SK-N-SH (cell line): ENCODE results near the gene FLT3LG. TPM values are rescaled to one million over a fixed set of nuclear protein-coding genes. Genes with fewer than 3 reads are reported as not detected.
"Not testable (repeated sequence)": the region's sequence is repeated elsewhere in the genome, so short reads cannot be mapped to it uniquely, and the experiment has no call there.

ENCODE experiments used
- CTCF ChIA-PET: fragments of 300-600, 350-600 bp; formaldehyde crosslinking; extraction: SDS; loops from one replicate; lab custom pipeline; 2021; lab: Yijun Ruan, JAX
- POLR2A ChIA-PET: fragments of 350-600 bp; sonication (Branson Sonifier 250); formaldehyde crosslinking; extraction: SDS; loops from one replicate; lab custom pipeline; 2020; ENCODE audit warnings: antibody characterized with exemption, inconsistent platforms; lab: Yijun Ruan, JAX
- DNase-seq: peaks from one replicate; pipeline ENCODE4 v3.0.0; 2012
- H2AFZ ChIP-seq: fragments of 200-600 bp; sonication (generic); 2 replicates; pipeline ENCODE4 v1.8.1; 2016; ENCODE audit warnings: antibody characterized with exemption, mild to moderate bottlenecking, low read depth
- H3F3A ChIP-seq: fragments of 200-600 bp; sonication (generic); replicated peaks from 2 replicates; pipeline ENCODE3; 2016; ENCODE audit warnings: antibody characterized with exemption, mild to moderate bottlenecking; ENCODE audit not compliant: insufficient read depth
- H3K27ac ChIP-seq, 2 experiments: fragments of 200-500 bp in 1 of 2; fragments of 200-600 bp in 1 of 2; sonication (Bioruptor generic) in 1 of 2; sonication (generic), shearing (Covaris generic) in 1 of 2; 2 replicates each; pipeline versions ENCODE4 v1.5.1 to v1.6.1; 2014 to 2016; ENCODE audit warnings: low read depth in 2 of 2, inconsistent platforms in 1 of 2, low read length in 1 of 2, mild to moderate bottlenecking in 1 of 2, mixed read lengths in 1 of 2
- H3K27me3 ChIP-seq: fragments of 200-600 bp; sonication (generic), shearing (Covaris generic); 2 replicates; pipeline ENCODE4 v1.6.1; 2016; ENCODE audit warnings: mixed run types; ENCODE audit not compliant: insufficient read depth
- H3K36me3 ChIP-seq, 2 experiments: fragments of 200-500 bp in 1 of 2; fragments of 200-600 bp in 1 of 2; sonication (Bioruptor generic) in 1 of 2; sonication (generic) in 1 of 2; replicated peaks in 1 of 2; 2 replicates each; pipeline versions ENCODE3 to v1.5.1; 2014 to 2016; ENCODE audit warnings: low read length in 1 of 2, mild to moderate bottlenecking in 1 of 2; ENCODE audit not compliant: insufficient read depth in 2 of 2, control insufficient read depth in 1 of 2
- H3K4me1 ChIP-seq, 2 experiments: fragments of 200-500 bp in 1 of 2; fragments of 200-600 bp in 1 of 2; sonication (Bioruptor generic) in 1 of 2; sonication (generic), shearing (Covaris generic) in 1 of 2; 2 replicates each; pipeline versions ENCODE4 v1.5.1 to v1.6.1; 2014 to 2016; ENCODE audit warnings: low read depth in 1 of 2, low read length in 1 of 2, mixed run types in 1 of 2; ENCODE audit not compliant: insufficient read depth in 2 of 2, control insufficient read depth in 1 of 2
- H3K4me2 ChIP-seq: fragments of 200-600 bp; sonication (generic), shearing (Covaris generic); 2 replicates; pipeline ENCODE4 v1.6.1; 2017; ENCODE audit warnings: mixed run types
- H3K4me3 ChIP-seq, 2 experiments: fragments of 200-500 bp in 1 of 2; fragments of 200-600 bp in 1 of 2; sonication (Bioruptor generic) in 1 of 2; sonication (generic), shearing (Covaris generic) in 1 of 2; 2 replicates each; pipeline versions ENCODE4 v1.5.1 to v1.8.1; 2014 to 2016; ENCODE audit warnings: low read depth in 2 of 2, inconsistent platforms in 1 of 2, low read length in 1 of 2, mild to moderate bottlenecking in 1 of 2, mixed read lengths in 1 of 2, moderate library complexity in 1 of 2
- H3K79me2 ChIP-seq: fragments of 200-600 bp; sonication (generic); 2 replicates; pipeline ENCODE4 v1.8.1; 2017; ENCODE audit warnings: mild to moderate bottlenecking; ENCODE audit not compliant: insufficient read depth
- H3K9ac ChIP-seq: fragments of 200-600 bp; sonication (generic); 2 replicates; pipeline ENCODE4 v1.6.1; 2017; ENCODE audit warnings: mixed run types
- H3K9me2 ChIP-seq: fragments of 200-600 bp; sonication (generic); 2 replicates; pipeline ENCODE4 v1.6.1; 2017; ENCODE audit warnings: mixed run types
- H3K9me3 ChIP-seq: fragments of 200-600 bp; sonication (generic); 2 replicates; pipeline ENCODE4 v1.6.1; 2017; ENCODE audit warnings: mixed run types, mild to moderate bottlenecking, moderate library complexity
- H4K20me1 ChIP-seq: fragments of 200-600 bp; sonication (generic); 2 replicates; pipeline ENCODE4 v1.6.1; 2017; ENCODE audit warnings: mild to moderate bottlenecking, mixed run types; ENCODE audit not compliant: insufficient read depth
- ELF1 ChIP-seq: IDR thresholded peaks from 2 replicates; pipeline ENCODE4 v1.4.0; 2012
- EP300 ChIP-seq, 2 experiments: IDR thresholded peaks; 2 replicates each; pipeline versions ENCODE4 v1.4.0 to v1.6.1; 2012; ENCODE audit warnings: borderline replicate concordance in 1 of 2, low read depth in 1 of 2, low read length in 1 of 2
- EZH2phosphoT487 ChIP-seq: fragments of 200-600 bp; sonication (generic); IDR thresholded peaks from 2 replicates; pipeline ENCODE4 v1.6.1; 2017; ENCODE audit warnings: low read depth, mixed run types, mild to moderate bottlenecking, antibody characterized with exemption, moderate library complexity, borderline replicate concordance
- FOSL2 ChIP-seq: IDR thresholded peaks from 2 replicates; pipeline ENCODE4 v1.4.0; 2012; ENCODE audit warnings: low read depth, mild to moderate bottlenecking, moderate library complexity, borderline replicate concordance
- FOXM1 ChIP-seq: IDR thresholded peaks from 2 replicates; pipeline ENCODE4 v1.4.0; 2012; ENCODE audit warnings: low read depth, mild to moderate bottlenecking
- GATA2 ChIP-seq: sonication (generic); formaldehyde crosslinking; IDR thresholded peaks from 2 replicates; pipeline ENCODE4 v1.5.0; 2020; ENCODE audit warnings: mild to moderate bottlenecking, missing genetic modification reagents
- JUND ChIP-seq: IDR thresholded peaks from 2 replicates; pipeline ENCODE4 v1.4.0; 2012
- MEF2A ChIP-seq: IDR thresholded peaks from 2 replicates; pipeline ENCODE4 v1.4.0; 2012; ENCODE audit warnings: low read depth, borderline replicate concordance
- MXI1 ChIP-seq: IDR thresholded peaks from 2 replicates; pipeline ENCODE4 v1.6.1; 2012; ENCODE audit warnings: mild to moderate bottlenecking, low read depth, low read length, improper control_type of control experiment
- NFIC ChIP-seq: IDR thresholded peaks from 2 replicates; pipeline ENCODE4 v1.4.0; 2012; ENCODE audit warnings: borderline replicate concordance
- POLR2AphosphoS5 ChIP-seq: IDR thresholded peaks from 2 replicates; pipeline ENCODE4 v1.6.1; 2012; ENCODE audit warnings: low read depth, low read length
- RAD21 ChIP-seq: IDR thresholded peaks from 2 replicates; pipeline ENCODE4 v1.6.1; 2012; ENCODE audit warnings: mild to moderate bottlenecking, low read length
- RFX5 ChIP-seq: IDR thresholded peaks from 2 replicates; pipeline ENCODE4 v1.6.1; 2012; ENCODE audit warnings: mild to moderate bottlenecking, improper control_type of control experiment, low read length
- RXRA ChIP-seq: IDR thresholded peaks from 2 replicates; pipeline ENCODE4 v1.4.0; 2012; ENCODE audit warnings: low read depth, mild to moderate bottlenecking, borderline replicate concordance
- SIN3A ChIP-seq: IDR thresholded peaks from 2 replicates; pipeline ENCODE4 v1.6.1; 2012; ENCODE audit warnings: low read depth, mild to moderate bottlenecking, low read length, moderate library complexity, borderline replicate concordance
- TAF1 ChIP-seq: IDR thresholded peaks from 2 replicates; pipeline ENCODE4 v1.6.1; 2012; ENCODE audit warnings: low read depth, mild to moderate bottlenecking, low read length, moderate library complexity, borderline replicate concordance
- TEAD4 ChIP-seq: IDR thresholded peaks from 2 replicates; pipeline ENCODE4 v1.4.0; 2012; ENCODE audit warnings: mild to moderate bottlenecking, borderline replicate concordance; ENCODE audit not compliant: insufficient read depth
- WGBS: methylation state at CpG from one replicate; pipeline ENCODE4 v1.1.6; 2017; ENCODE audit warnings: low lambda C conversion rate; 5-methylcytosine and 5-hydroxymethylcytosine counted together
- polyA plus RNA-seq, 3 experiments: library from polyadenylated mRNA; depleted of rRNA; stranded (reverse); fragments of >200 nt; gene quantifications; 2 replicates each; pipeline ENCODE4 v1.2.3, GENCODE V29; 2012
- TF ChIP-seq, protein P1 (sequence below): IDR thresholded peaks from 2 replicates; pipeline ENCODE4 v1.4.0; 2012; ENCODE audit warnings: low read depth
- TF ChIP-seq, protein P2 (sequence below): IDR thresholded peaks from 2 replicates; pipeline ENCODE4; 2012
- TF ChIP-seq, protein P3 (sequence below): fragments of 150-350 bp; IDR thresholded peaks from 2 replicates; pipeline ENCODE4 v1.6.1; 2017; ENCODE audit warnings: antibody characterized with exemption, low read length, low read depth, borderline replicate concordance
- TF ChIP-seq, protein P4 (sequence below): IDR thresholded peaks from 2 replicates; pipeline ENCODE4 v1.6.1; 2012; ENCODE audit warnings: mild to moderate bottlenecking, low read depth, low read length, moderate library complexity

The FLT3LG gene
- polyA plus RNA-seq, 1 of the 3 experiments (the other 2 are of a cell fraction), result 6.4 TPM

DNA sequence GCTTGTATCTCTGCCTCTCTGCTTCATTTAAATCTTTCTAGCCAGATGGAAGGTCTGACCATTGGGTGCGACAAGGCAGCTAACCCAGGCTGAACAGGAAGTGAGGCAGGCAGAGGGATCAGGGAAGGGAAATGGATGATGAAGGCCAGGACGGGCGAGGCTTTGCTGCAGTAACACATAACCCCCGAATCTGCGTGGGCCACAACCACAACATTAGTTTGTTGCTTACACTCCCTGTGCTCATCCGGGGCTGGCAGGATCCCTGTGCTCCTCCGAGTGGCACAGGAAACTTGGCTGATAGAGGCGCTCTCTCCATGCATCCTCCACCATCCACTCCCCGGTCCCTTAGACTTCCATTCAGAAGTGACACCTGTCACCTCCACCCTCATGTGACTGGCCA, 1.1 kb upstream of the FLT3LG start (continued):
- TF ChIP-seq NFIC, result no peak

DNA sequence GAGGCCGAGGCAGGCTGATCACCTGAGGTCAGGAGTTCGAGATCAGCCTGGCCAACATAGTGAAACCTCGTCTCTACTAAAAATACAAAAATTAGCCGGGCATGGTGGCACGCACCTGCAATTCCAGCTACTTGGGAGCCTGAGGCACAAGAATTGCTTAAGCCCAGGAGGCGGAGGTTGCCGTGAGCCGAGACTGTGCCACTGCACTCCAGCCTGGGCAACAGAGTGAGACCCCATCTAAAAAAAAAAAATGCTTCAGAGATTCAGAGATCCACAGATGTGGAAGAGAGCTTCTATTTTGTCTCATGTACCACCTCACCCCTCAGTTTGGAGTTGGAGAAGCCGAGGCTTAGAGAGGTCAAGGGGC, 531 bp upstream of the FLT3LG start:
- 83% methylated on average over 9 of the region's 9 CpGs for WGBS
- H3K4me1 ChIP-seq, H3K36me3 ChIP-seq, H3K9me3 ChIP-seq, H3F3A ChIP-seq, H3K9me2 ChIP-seq, H3K79me2 ChIP-seq, DNase-seq, H3K27ac ChIP-seq, H3K27me3 ChIP-seq, H4K20me1 ChIP-seq, POLR2A ChIA-PET: not testable (repeated sequence)
- peak overlapping the region; percentile 85; the same call in 1 of the 2 replicates for H3K9ac ChIP-seq
- CTCF ChIA-PET, result interaction anchor here (0.5 to 2.6 kb wide), 22 partner anchors 9 to 97 kb away, joined by 3 to 16 read pairs (median 4); partner anchors contain the start of genes ALDH16A1, RPL13A and RPS11
- H2AFZ ChIP-seq, result peak overlapping the region; percentile 94; the same call in 1 of the 2 replicates
- peak overlapping the region; percentile 46 to 84 for H3K4me3 ChIP-seq
- H3K4me2 ChIP-seq, result peak overlapping the region; percentile 85

DNA sequence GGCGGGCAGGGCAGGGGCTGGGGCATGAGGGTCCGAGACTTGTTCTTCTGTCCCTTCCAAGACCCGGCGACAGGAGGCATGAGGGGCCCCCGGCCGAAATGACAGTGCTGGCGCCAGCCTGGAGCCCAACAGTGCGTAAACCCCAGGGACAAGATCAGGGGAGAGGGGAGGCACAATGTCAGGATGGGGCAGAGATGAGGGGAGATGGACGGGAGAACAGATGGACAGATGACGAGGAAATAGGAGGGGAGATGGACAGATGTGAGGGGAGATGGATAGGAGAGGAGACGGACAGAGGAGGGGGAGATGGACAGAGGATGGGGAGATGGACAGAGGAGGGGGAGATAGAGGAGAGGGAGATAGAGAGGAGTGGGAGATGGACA, 518 bp downstream of the FLT3LG start:
- TF ChIP-seq RFX5 (no peak), FOXM1 (no peak), TEAD4 (no peak), POLR2AphosphoS5 (no peak), ELF1 (no peak), SIN3A (no peak), EZH2phosphoT487 (no peak), JUND (no peak), FOSL2 (no peak), RAD21 (no peak), TAF1 (no peak), GATA2 (CRISPR knock-in tag) (no peak), MEF2A (no peak), EP300 (IDR thresholded peaks at IDR 0.05; ENCODE audit: borderline replicate concordance in 1 of 2, low read depth in 1 of 2, low read length in 1 of 2) (no peak), MXI1 (no peak), RXRA (no peak)
- TF ChIP-seq, protein P1, sequence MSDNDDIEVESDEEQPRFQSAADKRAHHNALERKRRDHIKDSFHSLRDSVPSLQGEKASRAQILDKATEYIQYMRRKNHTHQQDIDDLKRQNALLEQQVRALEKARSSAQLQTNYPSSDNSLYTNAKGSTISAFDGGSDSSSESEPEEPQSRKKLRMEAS, result no peak
- TF ChIP-seq, protein P2, sequence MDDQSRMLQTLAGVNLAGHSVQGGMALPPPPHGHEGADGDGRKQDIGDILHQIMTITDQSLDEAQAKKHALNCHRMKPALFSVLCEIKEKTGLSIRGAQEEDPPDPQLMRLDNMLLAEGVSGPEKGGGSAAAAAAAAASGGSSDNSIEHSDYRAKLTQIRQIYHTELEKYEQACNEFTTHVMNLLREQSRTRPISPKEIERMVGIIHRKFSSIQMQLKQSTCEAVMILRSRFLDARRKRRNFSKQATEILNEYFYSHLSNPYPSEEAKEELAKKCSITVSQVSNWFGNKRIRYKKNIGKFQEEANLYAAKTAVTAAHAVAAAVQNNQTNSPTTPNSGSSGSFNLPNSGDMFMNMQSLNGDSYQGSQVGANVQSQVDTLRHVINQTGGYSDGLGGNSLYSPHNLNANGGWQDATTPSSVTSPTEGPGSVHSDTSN, result no peak
- TF ChIP-seq, protein P3, sequence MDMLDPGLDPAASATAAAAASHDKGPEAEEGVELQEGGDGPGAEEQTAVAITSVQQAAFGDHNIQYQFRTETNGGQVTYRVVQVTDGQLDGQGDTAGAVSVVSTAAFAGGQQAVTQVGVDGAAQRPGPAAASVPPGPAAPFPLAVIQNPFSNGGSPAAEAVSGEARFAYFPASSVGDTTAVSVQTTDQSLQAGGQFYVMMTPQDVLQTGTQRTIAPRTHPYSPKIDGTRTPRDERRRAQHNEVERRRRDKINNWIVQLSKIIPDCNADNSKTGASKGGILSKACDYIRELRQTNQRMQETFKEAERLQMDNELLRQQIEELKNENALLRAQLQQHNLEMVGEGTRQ, result no peak
- TF ChIP-seq, protein P4, sequence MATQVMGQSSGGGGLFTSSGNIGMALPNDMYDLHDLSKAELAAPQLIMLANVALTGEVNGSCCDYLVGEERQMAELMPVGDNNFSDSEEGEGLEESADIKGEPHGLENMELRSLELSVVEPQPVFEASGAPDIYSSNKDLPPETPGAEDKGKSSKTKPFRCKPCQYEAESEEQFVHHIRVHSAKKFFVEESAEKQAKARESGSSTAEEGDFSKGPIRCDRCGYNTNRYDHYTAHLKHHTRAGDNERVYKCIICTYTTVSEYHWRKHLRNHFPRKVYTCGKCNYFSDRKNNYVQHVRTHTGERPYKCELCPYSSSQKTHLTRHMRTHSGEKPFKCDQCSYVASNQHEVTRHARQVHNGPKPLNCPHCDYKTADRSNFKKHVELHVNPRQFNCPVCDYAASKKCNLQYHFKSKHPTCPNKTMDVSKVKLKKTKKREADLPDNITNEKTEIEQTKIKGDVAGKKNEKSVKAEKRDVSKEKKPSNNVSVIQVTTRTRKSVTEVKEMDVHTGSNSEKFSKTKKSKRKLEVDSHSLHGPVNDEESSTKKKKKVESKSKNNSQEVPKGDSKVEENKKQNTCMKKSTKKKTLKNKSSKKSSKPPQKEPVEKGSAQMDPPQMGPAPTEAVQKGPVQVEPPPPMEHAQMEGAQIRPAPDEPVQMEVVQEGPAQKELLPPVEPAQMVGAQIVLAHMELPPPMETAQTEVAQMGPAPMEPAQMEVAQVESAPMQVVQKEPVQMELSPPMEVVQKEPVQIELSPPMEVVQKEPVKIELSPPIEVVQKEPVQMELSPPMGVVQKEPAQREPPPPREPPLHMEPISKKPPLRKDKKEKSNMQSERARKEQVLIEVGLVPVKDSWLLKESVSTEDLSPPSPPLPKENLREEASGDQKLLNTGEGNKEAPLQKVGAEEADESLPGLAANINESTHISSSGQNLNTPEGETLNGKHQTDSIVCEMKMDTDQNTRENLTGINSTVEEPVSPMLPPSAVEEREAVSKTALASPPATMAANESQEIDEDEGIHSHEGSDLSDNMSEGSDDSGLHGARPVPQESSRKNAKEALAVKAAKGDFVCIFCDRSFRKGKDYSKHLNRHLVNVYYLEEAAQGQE, result no peak
- TF ChIP-seq, all 33 proteins: peak for 0
- H3K79me2 ChIP-seq, result no peaks in the 10 kb centered on the region
- H3K4me2 ChIP-seq, result peak overlapping the region; percentile 85
- no peaks in the 10 kb centered on the region for H3K9me3 ChIP-seq
- no peak overlapping the region for H3K27ac ChIP-seq
- peak; percentile 57 for DNase-seq
- ChIA-PET CTCF (interaction anchor here (1.2 to 2.6 kb wide), 5 partner anchors 19 to 96 kb away, joined by 4 to 11 read pairs (median 7); no protein-coding TSS in a partner anchor), POLR2A (no interaction called here)
- no peaks in the 10 kb centered on the region for H4K20me1 ChIP-seq
- no peaks in the 10 kb centered on the region for H3K36me3 ChIP-seq
- peak overlapping the region; percentile 94 for H2AFZ ChIP-seq
- peaks cover 3% of the 10 kb centered on the region for H3F3A ChIP-seq
- peak overlapping the region; percentile 46 to 84; a peak in 3 of 4 replicates for H3K4me3 ChIP-seq
- H3K4me1 ChIP-seq, result peaks cover 0 to 5% of the 10 kb centered on the region in 2 experiments; a peak in 2 of 4 replicates
- 32% methylated on average over 11 of the region's 11 CpGs for WGBS
- H3K9me2 ChIP-seq, result no peaks in the 10 kb centered on the region
- no peaks in the 10 kb centered on the region for H3K27me3 ChIP-seq
- H3K9ac ChIP-seq, result peak overlapping the region; percentile 85; the same call in 1 of the 2 replicates
